Measurements from ENCODE around the gene PLCL2.
A peak's percentile ranks its signal among the peaks of the same experiment; 100 is the strongest.

The PLCL2 gene

GRCh38 chr3:17078926-17079465 is 194.2 kb downstream of the PLCL2 start:
- DNase-seq (ENCODE audit: low read depth) = no peak
- in situ Hi-C loops (cut with HindIII; ENCODE audit: low sequenced_read_pairs) = no loop called here
- no peak overlapping the region for H3K4me3 ChIP-seq (ENCODE audit: low read depth, low read length)
- no peak for TF ChIP-seq CTCF (IDR thresholded peaks at IDR 0.05; ENCODE audit: low read depth, low read length, missing control alignments)

- no peak for DNase-seq (ENCODE audit: low read depth)
- in situ Hi-C loops (cut with HindIII; ENCODE audit: low sequenced_read_pairs) = no loop called here
- no peak for TF ChIP-seq CTCF (IDR thresholded peaks at IDR 0.05; ENCODE audit: low read depth, low read length, missing control alignments)
- H3K4me3 ChIP-seq (ENCODE audit: low read depth, low read length) = no peak overlapping the region
These were observed 195.2 kb downstream of the PLCL2 start for GRCh38 chr3:17079933-17080332.

GRCh38 chr3:17081520-17081919 is 196.8 kb downstream of the PLCL2 start:
- no peak overlapping the region for H3K4me3 ChIP-seq (ENCODE audit: low read depth, low read length)
- DNase-seq (ENCODE audit: low read depth) = peak; percentile 23
- in situ Hi-C loops (cut with HindIII; ENCODE audit: low sequenced_read_pairs) = no loop called here
- no peak for TF ChIP-seq CTCF (IDR thresholded peaks at IDR 0.05; ENCODE audit: low read depth, low read length, missing control alignments)

DNA sequence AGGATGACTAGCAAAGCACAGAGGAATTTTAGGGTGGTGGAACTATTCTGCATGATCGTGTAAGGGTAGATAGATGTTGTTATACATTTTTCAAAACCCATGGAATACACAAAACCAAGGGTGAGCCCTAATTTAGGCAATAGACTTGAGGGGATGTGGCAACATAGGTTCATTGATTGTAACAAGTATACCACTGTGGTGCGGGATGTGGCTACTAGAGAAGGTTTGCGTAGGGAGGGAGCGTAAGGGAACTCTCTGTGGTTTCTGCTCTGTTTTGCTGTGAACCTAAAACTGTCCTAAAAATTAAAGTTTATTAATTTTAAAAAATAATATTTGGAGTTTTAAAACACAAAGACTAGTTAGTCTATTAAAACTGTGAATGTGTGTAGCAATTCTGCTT is 202.8 kb downstream of the PLCL2 start:
- H3K4me3 ChIP-seq (ENCODE audit: low read depth, low read length) = no peak overlapping the region
- no peak for TF ChIP-seq CTCF (IDR thresholded peaks at IDR 0.05; ENCODE audit: low read depth, low read length, missing control alignments)
- in situ Hi-C loops (cut with HindIII; ENCODE audit: low sequenced_read_pairs) = no loop called here
- DNase-seq (ENCODE audit: low read depth) = no peak

DNA sequence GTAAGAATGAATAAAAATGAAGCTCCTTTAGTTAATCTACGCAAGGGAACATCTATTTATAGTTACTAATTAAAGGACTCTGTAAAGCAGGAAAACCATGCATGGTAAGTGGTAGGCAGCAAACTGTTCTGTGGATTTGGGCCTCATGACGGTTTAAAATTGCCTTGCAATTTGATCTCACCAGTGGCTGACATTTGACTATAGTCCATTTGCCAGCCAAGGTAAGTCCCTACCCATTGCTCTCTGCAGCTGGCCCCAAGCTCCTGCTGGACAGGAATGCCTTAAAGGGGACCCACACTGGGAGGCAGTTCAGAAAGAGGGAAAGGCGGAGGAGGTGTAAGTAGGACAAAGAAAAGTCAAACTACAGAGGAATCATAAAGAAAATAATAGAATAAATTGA is 203.3 kb downstream of the PLCL2 start:
- in situ Hi-C loops (cut with HindIII; ENCODE audit: low sequenced_read_pairs) = no loop called here
- TF ChIP-seq CTCF (IDR thresholded peaks at IDR 0.05; ENCODE audit: low read depth, low read length, missing control alignments) = no peak
- DNase-seq (ENCODE audit: low read depth) = no peak
- H3K4me3 ChIP-seq (ENCODE audit: low read depth, low read length) = no peak overlapping the region

- no peak for TF ChIP-seq CTCF (IDR thresholded peaks at IDR 0.05; ENCODE audit: low read depth, low read length, missing control alignments)
- DNase-seq (ENCODE audit: low read depth) = no peak
- no peak overlapping the region for H3K4me3 ChIP-seq (ENCODE audit: low read depth, low read length)
- in situ Hi-C loops (cut with HindIII; ENCODE audit: low sequenced_read_pairs) = no loop called here
These were observed 204.0 kb downstream of the PLCL2 start for GRCh38 chr3:17088602-17089313.
